GM12878 (cell line): ENCODE results near the gene RNF41. TPM values are rescaled to one million over a fixed set of nuclear protein-coding genes. Genes with fewer than 3 reads are reported as not detected.

ENCODE experiments used
- BHLHE40 ChIP-seq, 2 experiments: fragments of 450-650 bp in 1 of 2; IDR thresholded peaks; 2 replicates each; pipeline ENCODE4 v1.6.1; 2011 to 2017; ENCODE audit warnings: low read depth in 2 of 2, borderline replicate concordance in 1 of 2, improper control_type of control experiment in 1 of 2, low read length in 1 of 2, mild to moderate bottlenecking in 1 of 2
- BMI1 ChIP-seq: fragments of 450-650 bp; IDR thresholded peaks from 2 replicates; pipeline ENCODE4 v1.6.1; 2016; ENCODE audit warnings: mild to moderate bottlenecking, moderate library complexity, borderline replicate concordance
- CTCF ChIP-seq, 3 experiments: IDR thresholded peaks in 2 of 3; conservative IDR thresholded peaks in 1 of 3; 2 replicates each; pipeline ENCODE4 v1.5.1; 2011; ENCODE audit warnings: low read depth in 3 of 3, low read length in 3 of 3, mild to moderate bottlenecking in 3 of 3, control low read depth in 2 of 3, moderate library complexity in 2 of 3, inconsistent platforms in 1 of 3, mixed read lengths in 1 of 3; ENCODE audit not compliant: control insufficient read depth in 2 of 3, insufficient read depth in 1 of 3; ENCODE audit errors: extremely low read depth in 1 of 3
- ESRRA ChIP-seq: IDR thresholded peaks from 2 replicates; pipeline ENCODE4 v1.6.1; 2012; ENCODE audit warnings: mild to moderate bottlenecking, low read length, improper control_type of control experiment
- LARP7 ChIP-seq: fragments of 450-650 bp; IDR thresholded peaks from 2 replicates; pipeline ENCODE4 v1.6.1; 2017; ENCODE audit warnings: mild to moderate bottlenecking
- MYB ChIP-seq: fragments of 150-350 bp; IDR thresholded peaks from 2 replicates; pipeline ENCODE4 v1.6.1; 2014; ENCODE audit warnings: mild to moderate bottlenecking, low read depth, low read length, borderline replicate concordance
- NFYA ChIP-seq: IDR thresholded peaks from 2 replicates; pipeline ENCODE4 v1.6.1; 2011; ENCODE audit warnings: low read depth, mild to moderate bottlenecking, low read length, improper control_type of control experiment, borderline replicate concordance
- NR2C1 ChIP-seq: fragments of 450-650 bp; IDR thresholded peaks from 2 replicates; pipeline ENCODE4 v1.6.1; 2017; ENCODE audit warnings: antibody characterized with exemption, mild to moderate bottlenecking, moderate library complexity
- SP1 ChIP-seq: IDR thresholded peaks from one replicate; pipeline ENCODE4 v1.6.1; 2011; ENCODE audit warnings: low read depth, low read length
- SREBF2 ChIP-seq: IDR thresholded peaks from 2 replicates; pipeline ENCODE4 v1.6.1; 2012; ENCODE audit warnings: mild to moderate bottlenecking, low read length
- polyA plus RNA-seq, 11 experiments: library from polyadenylated mRNA; depleted of rRNA in 4 of 11; unstranded in 6 of 11; stranded (reverse) in 5 of 11; fragments of >200 nt; fragmentation: Nextera tagmentation in 4 of 11; fragmentation: Illumina TruSeq in 1 of 11; extraction: Ambion mirVana in 4 of 11; extraction: Trizol in 1 of 11; gene quantifications; 1 replicate in 1 of 11; 2 replicates in 10 of 11; pipeline versions ENCODE4 v1.2.1 to v1.2.3, GENCODE V29; 2011 to 2016; ENCODE audit warnings: inconsistent platforms in 2 of 11, missing spikeins in 2 of 11, low read depth in 1 of 11
- total RNA-seq, 4 experiments: library from RNA; depleted of rRNA in 3 of 4; stranded (reverse); fragments of >200 nt in 3 of 4; fragmentation: Illumina TruSeq in 1 of 4; extraction: Trizol in 1 of 4; gene quantifications; 2 replicates each; pipeline versions ENCODE4 v1.2.1 to v1.2.3, GENCODE V29; 2013 to 2021

The RNF41 gene
- total and polyA plus RNA-seq, 10 of the 15 experiments (the other 5 are each of a cell fraction or from before 2014, with no cell fraction given), result 11.1 to 47.8 (median 30.6) TPM

- TF ChIP-seq NFYA (no peak), MYB (no peak), ESRRA (no peak), BMI1 (peak; percentile 74; the same call in 1 of the 2 replicates), NR2C1 (peak; percentile 82), LARP7 (peak; percentile 79), SP1 (peak; percentile 17), BHLHE40 (IDR thresholded peaks at IDR 0.05; ENCODE audit: borderline replicate concordance in 1 of 2, low read depth in 2 of 2, low read length in 1 of 2) (no peak), SREBF2 (no peak), CTCF (IDR thresholded peaks at IDR 0.05 in 2 of 3, conservative IDR thresholded peaks at IDR 0.05 in 1 of 3; ENCODE audit: control insufficient read depth in 2 of 3, extremely low read depth in 1 of 3, insufficient read depth in 1 of 3, low read depth in 3 of 3, low read length in 3 of 3) (no peak)
- TF ChIP-seq, all 136 proteins: peak for 64
Measured at GRCh38 chr12:56158029-56158925, 63.4 kb downstream of the RNF41 start, which contains the start of gene MYL6 (continued).
